ENCODE data around the gene CDR2.
"Not testable (repeated sequence)": the region's sequence is repeated elsewhere in the genome, so short reads cannot be mapped to it uniquely, and the experiment has no call there.

Gene CDR2

GRCh38 chr16:22351017-22351416 lies 23.4 kb downstream of the CDR2 start:
- DNase-seq = not testable (repeated sequence)

GRCh38 chr16:22348291-22348690 lies 26.1 kb downstream of the CDR2 start:
- DNase-seq = no peak

GRCh38 chr16:22347100-22347820 lies 27.2 kb downstream of the CDR2 start:
- no peak for DNase-seq

GRCh38 chr16:22346483-22346882 lies 27.9 kb downstream of the CDR2 start:
- no peak for DNase-seq

- no peak for DNase-seq
These were observed 32.3 kb downstream of the CDR2 start for GRCh38 chr16:22342082-22342481.

- DNase-seq = no peak
These were observed 33.5 kb downstream of the CDR2 start for GRCh38 chr16:22340945-22341344.

GRCh38 chr16:22337849-22338635 lies 36.4 kb downstream of the CDR2 start:
- no peak for DNase-seq

GRCh38 chr16:22337045-22337444 lies 37.4 kb downstream of the CDR2 start:
- no peak for DNase-seq

- DNase-seq = no peak
These were observed 37.8 kb downstream of the CDR2 start for GRCh38 chr16:22336581-22336980.

GRCh38 chr16:22335668-22336246 lies 38.7 kb downstream of the CDR2 start:
- no peak for DNase-seq

GRCh38 chr16:22333457-22333994 lies 40.9 kb downstream of the CDR2 start:
- no peak for DNase-seq

- DNase-seq = no peak
These were observed 44.1 kb downstream of the CDR2 start for GRCh38 chr16:22330326-22330725.

- no peak for DNase-seq
These were observed 45.2 kb downstream of the CDR2 start for GRCh38 chr16:22329199-22329695.

- no peak for DNase-seq
These were observed 46.2 kb downstream of the CDR2 start for GRCh38 chr16:22328081-22328725.

- no peak for DNase-seq
These were observed 47.0 kb downstream of the CDR2 start for GRCh38 chr16:22327446-22327775.

- DNase-seq = no peak
These were observed 47.5 kb downstream of the CDR2 start for GRCh38 chr16:22326771-22327445.

GRCh38 chr16:22326369-22326652 lies 48.1 kb downstream of the CDR2 start:
- no peak for DNase-seq

GRCh38 chr16:22325598-22326368 lies 48.6 kb downstream of the CDR2 start:
- no peak for DNase-seq

GRCh38 chr16:22324787-22325597 lies 49.4 kb downstream of the CDR2 start:
- DNase-seq = no peak

- DNase-seq = no peak
These were observed 50.2 kb downstream of the CDR2 start for GRCh38 chr16:22323959-22324786.
